Measurements from ENCODE around the gene FBXO42.

DNA sequence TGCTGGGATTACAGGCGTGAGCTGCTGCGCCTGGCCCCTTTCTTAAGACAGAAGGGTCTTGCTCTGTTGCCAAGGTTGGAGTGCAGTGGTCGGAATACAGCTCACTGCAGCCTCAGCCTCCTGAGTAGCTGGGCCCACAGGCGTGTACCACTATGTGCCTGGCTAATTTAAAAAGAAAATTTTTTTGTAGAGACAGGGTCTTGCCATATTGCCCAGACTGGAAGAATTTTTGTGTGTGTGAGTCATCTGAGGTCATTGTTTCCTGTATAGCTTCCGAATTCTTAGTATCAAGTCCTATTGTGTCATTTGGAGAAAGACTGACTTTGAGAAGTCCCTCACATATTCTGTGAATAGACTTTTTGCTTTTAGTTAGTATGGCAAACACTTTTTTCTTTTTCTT is 19.4 kb upstream of the FBXO42 start:
- no peak for TF ChIP-seq POLR2A (IDR thresholded peaks at IDR 0.05; ENCODE audit: low read depth, low read length)
- no peak for TF ChIP-seq TAF1 (IDR thresholded peaks at IDR 0.05; ENCODE audit: low read depth, low read length)
- TF ChIP-seq POLR2AphosphoS5 (IDR thresholded peaks at IDR 0.05; ENCODE audit: low read depth, low read length): no peak
- no peak for TF ChIP-seq SPI1 (IDR thresholded peaks at IDR 0.05; ENCODE audit: low read depth, low read length)
